Loucy (cell line): ENCODE data around the gene GJA4.

Experiments
- EZH2phosphoT487 ChIP-seq: fragments of 200-600 bp; IDR thresholded peaks from 2 replicates; pipeline ENCODE4 v1.6.1; 2018; ENCODE audit warnings: antibody characterized with exemption, mild to moderate bottlenecking, moderate library complexity, borderline replicate concordance
- TF ChIP-seq, protein P1 (sequence below): fragments of 200-600 bp; sonication (generic); conservative IDR thresholded peaks from 2 replicates; pipeline ENCODE4 v1.5.1; 2014; ENCODE audit warnings: mild to moderate bottlenecking, antibody characterized with exemption, low read length

DNA sequence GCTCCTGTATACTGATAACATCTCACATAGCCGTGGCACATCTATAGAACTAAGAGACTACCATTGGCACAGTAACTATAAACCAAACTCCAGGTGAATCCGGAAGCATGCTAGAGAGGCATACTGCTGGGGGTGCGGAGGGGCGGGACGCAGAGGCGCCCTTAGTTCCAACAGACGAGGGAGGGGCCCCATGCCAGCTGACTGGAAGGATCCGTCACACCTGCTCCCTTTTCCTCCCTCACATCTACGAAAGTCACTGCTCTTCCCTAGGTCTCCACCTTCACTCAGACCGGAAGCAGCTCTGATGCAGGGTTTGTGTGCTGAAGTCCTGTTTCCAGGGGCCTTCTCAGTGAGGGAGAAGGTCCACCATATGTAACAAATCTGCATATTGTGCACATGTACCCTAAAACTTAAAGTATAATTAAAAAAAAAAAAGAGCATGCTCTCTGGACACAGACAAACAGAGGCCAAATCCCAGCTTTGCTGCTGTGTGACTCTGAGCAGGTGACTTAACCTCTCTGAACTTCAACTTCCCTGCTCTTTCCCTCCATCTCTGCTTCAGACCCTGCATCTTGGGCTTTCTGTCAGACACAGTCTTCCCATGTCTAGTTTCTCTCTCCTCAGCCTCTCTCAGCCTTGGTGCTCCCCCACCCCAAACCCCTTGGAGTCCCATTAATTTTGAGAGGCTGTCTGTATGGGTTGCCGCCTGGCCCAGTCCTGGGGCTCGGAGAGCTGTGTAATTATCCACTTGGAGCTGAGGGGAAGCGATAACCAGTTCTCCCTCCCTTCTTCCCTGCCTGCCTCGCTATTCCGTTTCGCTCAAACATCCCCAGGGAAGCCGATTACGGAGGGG, 45.8 kb upstream of the GJA4 start:
- TF ChIP-seq EZH2phosphoT487 = no peak
- TF ChIP-seq, protein P1, sequence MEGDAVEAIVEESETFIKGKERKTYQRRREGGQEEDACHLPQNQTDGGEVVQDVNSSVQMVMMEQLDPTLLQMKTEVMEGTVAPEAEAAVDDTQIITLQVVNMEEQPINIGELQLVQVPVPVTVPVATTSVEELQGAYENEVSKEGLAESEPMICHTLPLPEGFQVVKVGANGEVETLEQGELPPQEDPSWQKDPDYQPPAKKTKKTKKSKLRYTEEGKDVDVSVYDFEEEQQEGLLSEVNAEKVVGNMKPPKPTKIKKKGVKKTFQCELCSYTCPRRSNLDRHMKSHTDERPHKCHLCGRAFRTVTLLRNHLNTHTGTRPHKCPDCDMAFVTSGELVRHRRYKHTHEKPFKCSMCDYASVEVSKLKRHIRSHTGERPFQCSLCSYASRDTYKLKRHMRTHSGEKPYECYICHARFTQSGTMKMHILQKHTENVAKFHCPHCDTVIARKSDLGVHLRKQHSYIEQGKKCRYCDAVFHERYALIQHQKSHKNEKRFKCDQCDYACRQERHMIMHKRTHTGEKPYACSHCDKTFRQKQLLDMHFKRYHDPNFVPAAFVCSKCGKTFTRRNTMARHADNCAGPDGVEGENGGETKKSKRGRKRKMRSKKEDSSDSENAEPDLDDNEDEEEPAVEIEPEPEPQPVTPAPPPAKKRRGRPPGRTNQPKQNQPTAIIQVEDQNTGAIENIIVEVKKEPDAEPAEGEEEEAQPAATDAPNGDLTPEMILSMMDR = no peak
